Smooth muscle cell (in vitro differentiated cells): ENCODE measurements around the gene EFHD2. TPM values are rescaled to one million over a fixed set of nuclear protein-coding genes. Genes with fewer than 3 reads are reported as not detected.
"Not testable (repeated sequence)": the region's sequence is repeated elsewhere in the genome, so short reads cannot be mapped to it uniquely, and the experiment has no call there.

Experiments
- DNase-seq: peaks from one replicate; lab custom pipeline; 2025; ENCODE audit not compliant: unreplicated experiment; lab: John Stamatoyannopoulos, UW
- H2AFZ ChIP-seq: fragments of 200-600 bp; sonication (generic); 2 replicates; pipeline ENCODE4 v1.6.0; 2016; ENCODE audit warnings: antibody characterized with exemption, low read depth, mild to moderate bottlenecking
- H3F3A ChIP-seq: fragments of 200-600 bp; sonication (generic); 2 replicates; pipeline ENCODE4 v1.6.0; 2017; ENCODE audit warnings: antibody characterized with exemption, low read depth
- H3K27ac ChIP-seq: fragments of 200-600 bp; sonication (generic); 2 replicates; pipeline ENCODE4 v1.5.1; 2016; ENCODE audit warnings: low read depth, mild to moderate bottlenecking
- H3K27me3 ChIP-seq: fragments of 200-600 bp; sonication (generic); 2 replicates; pipeline ENCODE4 v1.6.1; 2016; ENCODE audit warnings: low read depth, mild to moderate bottlenecking
- H3K36me3 ChIP-seq: fragments of 200-600 bp; sonication (generic); 2 replicates; pipeline ENCODE4 v1.5.1; 2016; ENCODE audit warnings: low read depth
- H3K4me1 ChIP-seq: fragments of 200-600 bp; sonication (generic); 2 replicates; pipeline ENCODE4 v1.5.1; 2016; ENCODE audit warnings: low read depth
- H3K4me2 ChIP-seq: fragments of 200-600 bp; sonication (generic); 2 replicates; pipeline ENCODE4 v1.6.0; 2016; ENCODE audit warnings: mild to moderate bottlenecking
- H3K4me3 ChIP-seq: fragments of 200-600 bp; sonication (generic); 2 replicates; pipeline ENCODE4 v1.5.1; 2016; ENCODE audit warnings: mild to moderate bottlenecking
- H3K79me2 ChIP-seq: fragments of 200-600 bp; sonication (generic); 2 replicates; pipeline ENCODE4 v1.6.0; 2016; ENCODE audit warnings: low read depth, mild to moderate bottlenecking
- H3K9ac ChIP-seq: fragments of 200-600 bp; sonication (generic); 2 replicates; pipeline ENCODE4 v1.6.0; 2016; ENCODE audit warnings: low read depth
- H3K9me3 ChIP-seq: fragments of 200-600 bp; sonication (generic); replicated peaks from 2 replicates; pipeline ENCODE4 v1.5.1; 2016; ENCODE audit warnings: low read depth
- H4K20me1 ChIP-seq: fragments of 200-600 bp; sonication (generic); 2 replicates; pipeline ENCODE4 v1.6.0; 2016; ENCODE audit warnings: low read depth
- WGBS: methylation state at CpG from one replicate; pipeline ENCODE4 v1.1.7; 2016; ENCODE audit warnings: low lambda C conversion rate; 5-methylcytosine and 5-hydroxymethylcytosine counted together
- polyA plus RNA-seq: library from polyadenylated mRNA; unstranded; fragments of >200 nt; fragmentation: Nextera tagmentation; extraction: Ambion mirVana; gene quantifications from 2 replicates; pipeline ENCODE4 v1.2.1, GENCODE V29; 2016
- total RNA-seq: library from RNA; depleted of rRNA; stranded (reverse); fragments of >200 nt; gene quantifications from 2 replicates; pipeline ENCODE4 v1.2.3, GENCODE V29; 2014
- TF ChIP-seq, protein P1 (sequence below): fragments of 200-600 bp; sonication (generic); IDR thresholded peaks from 2 replicates; pipeline ENCODE4 v1.5.1; 2017; ENCODE audit warnings: borderline replicate concordance, mild to moderate bottlenecking, antibody characterized with exemption; ENCODE audit not compliant: insufficient read depth, poor library complexity, severe bottlenecking

Gene EFHD2
- total and polyA plus RNA-seq, 2 experiments from 2014 or later: 7.0 to 22.9 TPM

DNA sequence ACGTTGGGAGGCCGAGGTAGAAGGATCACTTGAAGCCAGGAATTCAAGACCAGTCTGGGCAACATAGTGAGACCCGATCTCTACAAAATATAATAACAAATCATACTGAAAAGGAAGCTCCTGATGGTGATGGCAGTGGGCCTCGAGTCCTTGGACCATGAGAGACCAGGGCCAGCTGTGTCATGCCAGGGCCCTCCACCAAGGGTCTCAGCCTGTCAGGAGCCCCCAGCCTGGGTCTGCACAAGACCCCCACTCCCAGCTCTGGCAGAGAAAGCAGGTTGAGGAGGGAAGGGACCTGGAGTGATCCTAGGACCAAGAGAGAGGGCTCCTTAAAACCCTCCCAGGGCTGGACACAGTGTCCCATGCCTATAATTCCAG lies 21.9 kb downstream of the EFHD2 start:
- no peaks in the 10 kb centered on the region for H4K20me1 ChIP-seq
- no peak overlapping the region for H3K27ac ChIP-seq

DNA sequence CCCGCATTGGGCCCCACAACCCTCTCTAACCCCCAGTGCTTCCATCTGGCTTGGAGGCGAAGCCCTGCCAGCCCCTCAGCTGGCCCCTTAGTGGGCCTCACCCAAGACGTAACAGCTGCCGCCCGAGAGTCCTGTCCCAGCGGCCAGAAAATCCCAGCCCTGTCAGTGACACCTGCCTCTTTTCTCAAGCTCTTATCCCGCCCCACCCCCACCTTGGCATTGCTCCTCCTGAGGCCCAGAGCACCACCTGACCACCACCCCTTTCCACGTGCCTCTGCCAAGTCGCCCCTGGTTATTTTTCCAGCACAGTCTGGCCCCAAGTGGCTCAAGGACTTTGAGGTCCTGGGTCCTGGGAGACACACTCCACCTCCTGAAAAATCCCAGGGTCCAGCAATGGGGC lies 22.6 kb downstream of the EFHD2 start:
- Histone ChIP-seq H2AFZ (no peak overlapping the region), H4K20me1 (no peaks in the 10 kb centered on the region), H3K27me3 (no peaks in the 10 kb centered on the region), H3K9me3 (no peaks in the 10 kb centered on the region), H3F3A (no peaks in the 10 kb centered on the region), H3K79me2 (no peaks in the 10 kb centered on the region), H3K36me3 (no peaks in the 10 kb centered on the region), H3K27ac (no peak overlapping the region), H3K4me2 (no peak overlapping the region), H3K9ac (no peak overlapping the region), H3K4me3 (no peak overlapping the region), H3K4me1 (no peaks in the 10 kb centered on the region)
- 91% methylated on average over 9 of the region's 9 CpGs for WGBS
- no peak for DNase-seq
- TF ChIP-seq, protein P1, sequence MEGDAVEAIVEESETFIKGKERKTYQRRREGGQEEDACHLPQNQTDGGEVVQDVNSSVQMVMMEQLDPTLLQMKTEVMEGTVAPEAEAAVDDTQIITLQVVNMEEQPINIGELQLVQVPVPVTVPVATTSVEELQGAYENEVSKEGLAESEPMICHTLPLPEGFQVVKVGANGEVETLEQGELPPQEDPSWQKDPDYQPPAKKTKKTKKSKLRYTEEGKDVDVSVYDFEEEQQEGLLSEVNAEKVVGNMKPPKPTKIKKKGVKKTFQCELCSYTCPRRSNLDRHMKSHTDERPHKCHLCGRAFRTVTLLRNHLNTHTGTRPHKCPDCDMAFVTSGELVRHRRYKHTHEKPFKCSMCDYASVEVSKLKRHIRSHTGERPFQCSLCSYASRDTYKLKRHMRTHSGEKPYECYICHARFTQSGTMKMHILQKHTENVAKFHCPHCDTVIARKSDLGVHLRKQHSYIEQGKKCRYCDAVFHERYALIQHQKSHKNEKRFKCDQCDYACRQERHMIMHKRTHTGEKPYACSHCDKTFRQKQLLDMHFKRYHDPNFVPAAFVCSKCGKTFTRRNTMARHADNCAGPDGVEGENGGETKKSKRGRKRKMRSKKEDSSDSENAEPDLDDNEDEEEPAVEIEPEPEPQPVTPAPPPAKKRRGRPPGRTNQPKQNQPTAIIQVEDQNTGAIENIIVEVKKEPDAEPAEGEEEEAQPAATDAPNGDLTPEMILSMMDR: no peak

More for the DNA sequence above, 21.9 kb downstream of the EFHD2 start:
- no peak overlapping the region for H2AFZ ChIP-seq
- no peaks in the 10 kb centered on the region for H3K9me3 ChIP-seq
- no peaks in the 10 kb centered on the region for H3K27me3 ChIP-seq
- no peaks in the 10 kb centered on the region for H3F3A ChIP-seq
- 86% methylated on average over 4 of the region's 4 CpGs for WGBS
- H3K4me2 ChIP-seq: no peak overlapping the region
- H3K79me2 ChIP-seq: no peaks in the 10 kb centered on the region
- no peaks in the 10 kb centered on the region for H3K4me1 ChIP-seq
- H3K4me3 ChIP-seq: no peak overlapping the region
- no peaks in the 10 kb centered on the region for H3K36me3 ChIP-seq
- TF ChIP-seq, protein P1: no peak
- no peak for DNase-seq
- no peak overlapping the region for H3K9ac ChIP-seq

DNA sequence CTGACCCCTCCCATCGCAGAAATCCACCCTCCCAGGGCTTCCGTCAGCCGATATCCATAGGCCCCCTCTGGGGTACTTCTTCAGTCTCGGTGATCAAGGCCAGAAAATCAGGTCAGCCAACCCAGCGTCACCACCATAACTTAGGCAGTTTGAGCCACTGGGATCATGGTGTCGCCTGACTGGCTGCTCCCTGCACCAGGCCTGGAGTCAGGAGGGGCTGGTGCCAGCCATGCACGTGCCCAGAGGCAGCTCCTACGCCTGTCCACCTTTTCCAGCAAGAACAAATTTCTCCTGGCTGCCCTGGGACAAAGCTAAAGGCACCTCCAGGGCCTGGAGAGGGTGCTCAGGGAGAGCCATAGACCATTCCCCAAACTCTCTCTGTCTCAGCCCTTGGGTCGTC lies 23.8 kb downstream of the EFHD2 start:
- TF ChIP-seq, protein P1: no peak
- no peak overlapping the region for H3K4me3 ChIP-seq
- H3K27ac ChIP-seq: no peak overlapping the region

DNA sequence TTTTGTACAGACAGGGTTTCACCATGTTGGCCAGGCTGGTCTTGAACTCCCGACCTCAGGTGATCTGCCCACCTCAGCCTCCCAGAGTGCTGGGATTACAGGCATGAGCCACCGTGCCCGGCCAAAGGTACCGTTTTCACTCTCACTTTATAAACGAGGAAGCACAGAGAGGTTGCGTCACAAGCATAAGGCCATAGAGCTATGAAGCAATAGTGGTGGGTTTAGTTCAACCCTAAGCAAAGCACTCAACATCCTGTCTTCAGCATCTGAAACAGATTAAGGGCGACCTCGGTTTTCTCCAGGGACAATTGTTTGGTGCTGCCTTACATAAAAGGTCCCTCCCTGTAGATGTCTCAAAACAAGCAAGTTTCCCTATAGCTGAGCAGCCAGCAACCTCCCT lies 25.1 kb downstream of the EFHD2 start:
- not testable (repeated sequence) for H3K4me3 ChIP-seq, H3K9me3 ChIP-seq, H3K27ac ChIP-seq, H3K36me3 ChIP-seq, H3K4me2 ChIP-seq, H3K4me1 ChIP-seq, H2AFZ ChIP-seq, H3K9ac ChIP-seq, DNase-seq, H3F3A ChIP-seq, H3K27me3 ChIP-seq, H4K20me1 ChIP-seq, H3K79me2 ChIP-seq
- WGBS: 58% methylated on average over 8 of the region's 8 CpGs

More for the DNA sequence above, 23.8 kb downstream of the EFHD2 start:
- no peak for DNase-seq
- Histone ChIP-seq H3K9ac (no peak overlapping the region), H3K4me2 (no peak overlapping the region), H3K79me2 (no peaks in the 10 kb centered on the region), H3K4me1 (no peaks in the 10 kb centered on the region), H3K36me3 (no peaks in the 10 kb centered on the region), H3K9me3 (no peaks in the 10 kb centered on the region), H3K27me3 (no peaks in the 10 kb centered on the region), H4K20me1 (no peaks in the 10 kb centered on the region), H2AFZ (no peak overlapping the region), H3F3A (no peaks in the 10 kb centered on the region)
- WGBS: 86% methylated on average over 9 of the region's 9 CpGs
